Neural crest cell (in vitro differentiated cells): ENCODE data around the gene CASP6. TPM values are rescaled to one million over a fixed set of nuclear protein-coding genes. Genes with fewer than 3 reads are reported as not detected.

ENCODE experiments used
- DNase-seq: peaks from one replicate; pipeline ENCODE4 v3.0.0; 2021; ENCODE audit warnings: low read depth, mixed read lengths, low spot score
- H3K27ac Mint-ChIP-seq: one replicate; pipeline ENCODE4 v1.8.0; 2021; ENCODE audit warnings: mild to moderate bottlenecking, mixed read lengths; ENCODE audit not compliant: unreplicated experiment
- H3K27me3 Mint-ChIP-seq: 2 replicates; pipeline ENCODE4 v1.8.0; 2021; ENCODE audit warnings: low read depth, mild to moderate bottlenecking, mixed read lengths
- H3K36me3 Mint-ChIP-seq: 2 replicates; pipeline ENCODE4 v1.8.0; 2021; ENCODE audit warnings: low read depth, mild to moderate bottlenecking, mixed read lengths
- H3K4me1 Mint-ChIP-seq: 2 replicates; pipeline ENCODE4 v1.8.0; 2021; ENCODE audit warnings: mixed read lengths
- H3K4me3 Mint-ChIP-seq: one replicate; pipeline ENCODE4 v1.8.0; 2021; ENCODE audit warnings: mild to moderate bottlenecking, mixed read lengths
- H3K9me3 Mint-ChIP-seq: 2 replicates; pipeline ENCODE4 v1.8.0; 2021; ENCODE audit warnings: mixed read lengths
- total RNA-seq: library from RNA; stranded (reverse); gene quantifications from 2 replicates; pipeline ENCODE4 v1.2.1, GENCODE V29; 2021
- TF ChIP-seq, protein P1 (sequence below): fragments of 200-600 bp; sonication (generic); conservative IDR thresholded peaks from 2 replicates; pipeline ENCODE4 v1.5.0; 2021; ENCODE audit warnings: antibody characterized with exemption, mild to moderate bottlenecking

CASP6 gene
- total RNA-seq, 1 donor from 2014 or later, result 25.4 TPM

DNA sequence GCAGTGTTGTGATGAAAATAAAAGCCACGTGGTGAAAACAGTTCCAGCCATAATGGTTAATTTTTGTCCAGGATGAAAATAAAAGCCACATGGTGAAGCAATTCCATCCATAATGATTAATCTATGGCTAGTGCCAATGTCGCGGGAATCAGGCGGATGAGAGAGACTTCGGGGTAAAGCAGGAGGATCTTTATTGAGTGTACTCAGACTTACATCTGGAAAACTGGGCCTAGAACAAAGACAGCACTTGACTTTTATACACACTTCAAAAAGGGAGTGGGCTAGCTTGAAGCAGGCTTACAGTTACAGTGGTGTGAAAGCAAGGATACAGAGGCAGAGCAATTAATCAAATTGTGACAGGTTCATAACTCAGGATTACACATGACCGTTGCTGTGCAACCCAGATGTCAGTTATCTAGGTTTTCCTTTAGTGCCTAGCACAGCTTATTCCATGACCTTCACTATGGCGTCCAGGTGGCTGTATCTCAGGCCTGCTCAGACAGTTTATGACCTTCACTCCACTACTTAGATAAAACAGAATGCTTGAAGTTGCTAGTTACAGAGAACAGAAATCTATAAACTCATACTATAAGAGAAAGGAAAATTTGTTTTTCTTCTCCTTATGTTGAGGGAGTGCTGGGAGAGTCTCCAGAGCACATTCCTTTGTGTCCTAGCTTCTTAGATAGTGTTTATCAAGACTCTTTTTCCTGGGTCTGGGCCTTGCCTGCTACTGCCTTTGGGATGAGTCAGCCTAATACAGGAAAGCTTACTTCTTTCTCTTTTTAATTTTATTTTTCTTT, 32.5 kb upstream of the CASP6 start:
- TF ChIP-seq, protein P1, sequence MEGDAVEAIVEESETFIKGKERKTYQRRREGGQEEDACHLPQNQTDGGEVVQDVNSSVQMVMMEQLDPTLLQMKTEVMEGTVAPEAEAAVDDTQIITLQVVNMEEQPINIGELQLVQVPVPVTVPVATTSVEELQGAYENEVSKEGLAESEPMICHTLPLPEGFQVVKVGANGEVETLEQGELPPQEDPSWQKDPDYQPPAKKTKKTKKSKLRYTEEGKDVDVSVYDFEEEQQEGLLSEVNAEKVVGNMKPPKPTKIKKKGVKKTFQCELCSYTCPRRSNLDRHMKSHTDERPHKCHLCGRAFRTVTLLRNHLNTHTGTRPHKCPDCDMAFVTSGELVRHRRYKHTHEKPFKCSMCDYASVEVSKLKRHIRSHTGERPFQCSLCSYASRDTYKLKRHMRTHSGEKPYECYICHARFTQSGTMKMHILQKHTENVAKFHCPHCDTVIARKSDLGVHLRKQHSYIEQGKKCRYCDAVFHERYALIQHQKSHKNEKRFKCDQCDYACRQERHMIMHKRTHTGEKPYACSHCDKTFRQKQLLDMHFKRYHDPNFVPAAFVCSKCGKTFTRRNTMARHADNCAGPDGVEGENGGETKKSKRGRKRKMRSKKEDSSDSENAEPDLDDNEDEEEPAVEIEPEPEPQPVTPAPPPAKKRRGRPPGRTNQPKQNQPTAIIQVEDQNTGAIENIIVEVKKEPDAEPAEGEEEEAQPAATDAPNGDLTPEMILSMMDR, result no peak
- H3K4me1 Mint-ChIP-seq, result no peaks in the 10 kb centered on the region
- no peak overlapping the region for H3K27ac Mint-ChIP-seq
- H3K4me3 Mint-ChIP-seq, result no peak overlapping the region
- H3K36me3 Mint-ChIP-seq, result no peaks in the 10 kb centered on the region
- no peak for DNase-seq
- H3K27me3 Mint-ChIP-seq, result peaks cover 15% of the 10 kb centered on the region
- H3K9me3 Mint-ChIP-seq, result no peaks in the 10 kb centered on the region

DNA sequence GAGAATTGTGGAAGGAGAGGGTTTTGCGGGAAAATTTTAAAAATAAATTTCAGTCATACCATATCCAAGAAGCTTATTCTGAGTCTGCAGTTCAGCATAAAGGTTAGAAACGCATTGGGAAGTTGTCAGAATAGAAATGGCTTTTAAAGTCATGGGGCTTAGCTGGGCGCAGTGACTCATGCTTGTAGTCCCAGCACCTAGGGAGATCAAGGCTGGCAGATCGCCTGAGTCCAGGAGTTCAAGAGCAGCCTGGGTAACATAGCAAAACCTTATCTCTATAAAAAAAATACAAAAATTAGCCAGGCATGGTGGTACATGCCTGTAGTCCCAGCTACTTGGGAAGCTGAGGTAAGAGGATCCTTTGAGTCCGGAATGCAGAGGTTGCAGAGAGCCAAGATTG, 30.5 kb upstream of the CASP6 start:
- no peak for DNase-seq
- Mint-ChIP-seq H3K27me3 (peaks cover 23% of the 10 kb centered on the region), H3K27ac (no peak overlapping the region), H3K4me3 (no peak overlapping the region), H3K4me1 (peaks cover 12% of the 10 kb centered on the region), H3K36me3 (no peaks in the 10 kb centered on the region), H3K9me3 (no peaks in the 10 kb centered on the region)
- TF ChIP-seq, protein P1, result no peak

DNA sequence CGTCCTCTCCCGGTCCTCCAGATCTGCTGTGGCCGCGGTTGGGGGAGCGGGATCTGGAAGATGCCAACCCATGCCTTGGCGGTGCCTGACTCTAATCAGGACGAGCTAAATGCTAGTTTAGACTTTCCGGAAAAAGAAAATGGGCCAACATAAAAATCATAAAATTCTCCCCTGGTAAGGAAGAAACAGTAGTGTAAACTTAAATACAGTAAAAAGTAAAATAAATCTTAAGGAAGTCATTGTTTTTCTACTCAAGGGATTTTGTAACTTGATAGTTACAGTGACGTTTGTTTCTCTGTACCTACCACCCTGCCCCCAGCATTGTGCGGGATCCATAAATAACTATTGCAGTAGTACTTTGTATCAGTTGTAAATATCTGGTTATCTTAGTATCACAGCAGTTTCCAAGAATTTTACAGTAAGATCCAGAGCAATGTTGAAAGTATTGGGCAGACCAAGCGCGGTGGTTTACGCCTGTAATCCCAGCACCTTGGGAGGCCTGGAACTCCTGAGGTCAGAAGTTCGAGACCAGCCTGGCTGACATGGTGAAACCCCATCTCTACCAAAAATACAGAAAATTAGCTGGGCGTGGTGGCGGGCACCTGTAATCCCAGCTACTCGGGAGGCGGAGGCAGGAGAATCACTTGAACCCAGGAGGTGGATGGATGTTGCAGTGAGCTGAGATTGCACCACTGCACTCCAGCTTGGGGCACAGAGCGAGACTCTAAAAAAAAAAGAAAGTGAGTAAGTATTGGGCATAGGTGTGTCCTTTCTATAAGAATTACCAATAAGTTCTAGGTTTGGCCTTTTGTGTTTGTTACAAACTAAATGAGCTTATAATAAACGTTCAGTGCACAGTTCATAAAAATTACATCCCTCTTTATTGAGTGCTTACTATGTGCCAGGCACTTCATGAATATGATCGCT, 27.6 kb upstream of the CASP6 start:
- peaks cover 30% of the 10 kb centered on the region for H3K27me3 Mint-ChIP-seq
- peaks cover 14% of the 10 kb centered on the region for H3K4me1 Mint-ChIP-seq
- H3K4me3 Mint-ChIP-seq, result peak overlapping the region; percentile 91
- DNase-seq, result no peak
- H3K27ac Mint-ChIP-seq, result peak overlapping the region; percentile 36
- no peaks in the 10 kb centered on the region for H3K36me3 Mint-ChIP-seq
- TF ChIP-seq, protein P1, result no peak
- no peaks in the 10 kb centered on the region for H3K9me3 Mint-ChIP-seq

DNA sequence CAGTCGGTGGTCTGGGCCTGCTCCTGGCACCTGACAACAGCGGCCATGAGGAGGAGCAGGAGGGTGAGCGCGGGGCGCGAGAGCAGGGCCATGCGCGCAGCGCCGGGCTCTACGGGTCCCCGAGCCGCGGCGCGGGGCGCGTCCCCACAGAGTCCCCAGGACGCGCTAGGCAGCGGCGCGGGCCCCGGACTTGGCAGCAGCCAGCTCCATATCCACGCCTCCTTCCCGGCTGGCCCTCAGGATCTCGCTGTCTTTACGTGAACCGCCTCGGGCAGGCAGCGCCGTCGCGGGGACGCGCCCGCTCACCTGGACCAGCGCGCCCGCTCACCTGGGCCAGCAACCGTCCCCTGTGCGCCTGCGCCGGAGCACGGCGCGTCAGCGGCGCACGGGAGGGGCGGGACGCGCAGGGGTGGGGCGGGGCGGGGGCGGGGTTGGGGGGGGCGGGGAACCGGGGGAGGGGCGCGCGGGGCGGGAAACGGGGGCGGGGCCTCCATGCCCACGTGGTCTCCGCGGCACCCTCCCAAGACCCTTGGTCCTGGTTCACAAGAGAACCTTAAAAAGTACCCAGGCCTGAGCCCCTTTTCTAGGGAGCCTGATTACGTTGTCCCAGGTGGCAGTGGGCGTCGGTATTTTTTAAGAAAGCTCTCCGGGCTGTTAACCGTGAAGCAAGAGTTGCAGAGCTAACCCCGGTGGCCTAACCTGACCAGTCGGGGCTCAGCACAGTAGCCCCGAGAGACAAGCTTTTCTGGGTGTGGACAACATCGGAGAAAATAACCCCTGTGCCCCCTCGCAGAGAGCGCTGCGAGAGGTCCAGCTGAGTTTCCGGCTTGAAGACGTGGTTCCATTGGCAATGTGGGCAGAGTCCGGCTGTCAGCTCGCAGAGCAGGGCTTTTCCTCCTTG, 26.7 kb upstream of the CASP6 start, which contains the start of gene PLA2G12A:
Gene PLA2G12A, minus strand, starts transcription at position 353 of the 901 bp plus-strand sequence. Its CDS starts 261 bp downstream, at position 92.
- DNase-seq, result peak; percentile 50
- Mint-ChIP-seq H3K4me3 (peak within 1 kb of the TSS; percentile 91), H3K9me3 (no peaks in the 10 kb centered on the region), H3K27me3 (peaks cover 32% of the 10 kb centered on the region), H3K4me1 (peaks cover 14% of the 10 kb centered on the region), H3K27ac (peak within 1 kb of the TSS; percentile 36), H3K36me3 (no peaks in the 10 kb centered on the region)
- TF ChIP-seq, protein P1, result no peak
